NCI-H146 treated with DMSO at 0.1 percent for 48 hours (cell line): ENCODE results near the gene BANP.
"Not testable (repeated sequence)": the region's sequence is repeated elsewhere in the genome, so short reads cannot be mapped to it uniquely, and the experiment has no call there.

Source experiments
- DNase-seq: peaks from one replicate; lab custom pipeline; 2025; ENCODE audit not compliant: unreplicated experiment; lab: John Stamatoyannopoulos, UW

BANP gene

GRCh38 chr16:88077328-88078108 lies 126.3 kb downstream of the BANP start:
- DNase-seq: no peak

- DNase-seq: no peak
Observed at GRCh38 chr16:88078111-88078775, 127.0 kb downstream of the BANP start.

- DNase-seq: no peak
Observed at GRCh38 chr16:88083582-88083981, 132.3 kb downstream of the BANP start.

- no peak for DNase-seq
Observed at GRCh38 chr16:88084881-88085280, 133.6 kb downstream of the BANP start.

- DNase-seq: no peak
Observed at GRCh38 chr16:88086571-88087516, 135.6 kb downstream of the BANP start.

- no peak for DNase-seq
Observed at GRCh38 chr16:88087517-88087877, 136.3 kb downstream of the BANP start.

GRCh38 chr16:88088161-88088581 lies 136.9 kb downstream of the BANP start:
- DNase-seq: no peak

GRCh38 chr16:88088611-88089010 lies 137.4 kb downstream of the BANP start:
- not testable (repeated sequence) for DNase-seq

GRCh38 chr16:88089071-88089470 lies 137.8 kb downstream of the BANP start:
- DNase-seq: not testable (repeated sequence)

- DNase-seq: not testable (repeated sequence)
Observed at GRCh38 chr16:88089632-88090376, 138.6 kb downstream of the BANP start.

GRCh38 chr16:88090377-88091175 lies 139.3 kb downstream of the BANP start:
- not testable (repeated sequence) for DNase-seq

- DNase-seq: not testable (repeated sequence)
Observed at GRCh38 chr16:88091221-88091971, 140.2 kb downstream of the BANP start.

GRCh38 chr16:88091972-88092302 lies 140.7 kb downstream of the BANP start:
- not testable (repeated sequence) for DNase-seq

- DNase-seq: not testable (repeated sequence)
Observed at GRCh38 chr16:88092791-88093555, 141.7 kb downstream of the BANP start.

- not testable (repeated sequence) for DNase-seq
Observed at GRCh38 chr16:88093556-88094252, 142.5 kb downstream of the BANP start.

- DNase-seq: not testable (repeated sequence)
Observed at GRCh38 chr16:88094253-88094575, 143.0 kb downstream of the BANP start.

GRCh38 chr16:88094900-88095299 lies 143.7 kb downstream of the BANP start:
- not testable (repeated sequence) for DNase-seq

- DNase-seq: not testable (repeated sequence)
Observed at GRCh38 chr16:88096659-88097058, 145.4 kb downstream of the BANP start.
